ENCODE results near the gene CPVL.

CPVL gene

GRCh38 chr7:28984217-28984616 lies 162.1 kb downstream of the CPVL start:
- H3K9me3 Mint-ChIP-seq: no peaks in the 10 kb centered on the region
- H3K4me1 Mint-ChIP-seq: no peaks in the 10 kb centered on the region

GRCh38 chr7:28983396-28984190 lies 162.7 kb downstream of the CPVL start:
- ATAC-seq (no peak), DNase-seq (ENCODE audit: low spot score in 2 of 2) (peak in 1 of 2 donors; percentile 23)
- Mint-ChIP-seq H3K4me3 (no peak overlapping the region), H3K4me1 (no peaks in the 10 kb centered on the region), H3K36me3 (no peaks in the 10 kb centered on the region), H3K27ac (no peak overlapping the region), H3K9me3 (no peaks in the 10 kb centered on the region)

More at GRCh38 chr7:28984217-28984616, 162.1 kb downstream of the CPVL start:
- DNase-seq (ENCODE audit: low spot score in 2 of 2): peak in 1 of 2 donors; percentile 13
- no peak overlapping the region for H3K4me3 Mint-ChIP-seq
- H3K27ac Mint-ChIP-seq: no peak overlapping the region
- no peaks in the 10 kb centered on the region for H3K36me3 Mint-ChIP-seq
- ATAC-seq: no peak

- Mint-ChIP-seq H3K4me1 (no peaks in the 10 kb centered on the region), H3K36me3 (no peaks in the 10 kb centered on the region), H3K27ac (no peak overlapping the region), H3K4me3 (no peak overlapping the region), H3K9me3 (no peaks in the 10 kb centered on the region)
- DNase-seq (ENCODE audit: low spot score in 2 of 2) (no peak), ATAC-seq (no peak)
Observed at GRCh38 chr7:28981161-28981465, 165.2 kb downstream of the CPVL start.

- Mint-ChIP-seq H3K4me3 (no peak overlapping the region), H3K4me1 (no peaks in the 10 kb centered on the region), H3K9me3 (no peaks in the 10 kb centered on the region), H3K36me3 (no peaks in the 10 kb centered on the region), H3K27ac (no peak overlapping the region)
- DNase-seq (ENCODE audit: low spot score in 2 of 2) (no peak), ATAC-seq (no peak)
Observed at GRCh38 chr7:28980451-28981160, 165.7 kb downstream of the CPVL start.

- Mint-ChIP-seq H3K9me3 (no peaks in the 10 kb centered on the region), H3K27ac (no peak overlapping the region), H3K36me3 (no peaks in the 10 kb centered on the region), H3K4me3 (no peak overlapping the region), H3K4me1 (no peaks in the 10 kb centered on the region)
- DNase-seq (ENCODE audit: low spot score in 2 of 2) (peak in 1 of 2 donors; percentile 15), ATAC-seq (no peak)
Observed at GRCh38 chr7:28979776-28980175, 166.6 kb downstream of the CPVL start.

GRCh38 chr7:28977881-28978280 lies 168.5 kb downstream of the CPVL start:
- Mint-ChIP-seq H3K4me1 (no peaks in the 10 kb centered on the region), H3K9me3 (peaks cover 10% of the 10 kb centered on the region), H3K4me3 (no peak overlapping the region), H3K27ac (no peak overlapping the region), H3K36me3 (no peaks in the 10 kb centered on the region)
- DNase-seq (ENCODE audit: low spot score in 2 of 2) (no peak), ATAC-seq (peak; percentile 13)

GRCh38 chr7:28976022-28976421 lies 170.3 kb downstream of the CPVL start:
- H3K36me3 Mint-ChIP-seq: no peaks in the 10 kb centered on the region

GRCh38 chr7:28973591-28973990 lies 172.7 kb downstream of the CPVL start:
- Mint-ChIP-seq H3K4me3 (no peak overlapping the region), H3K9me3 (peaks cover 21% of the 10 kb centered on the region), H3K36me3 (no peaks in the 10 kb centered on the region), H3K27ac (no peak overlapping the region), H3K4me1 (no peaks in the 10 kb centered on the region)
- DNase-seq (ENCODE audit: low spot score in 2 of 2) (no peak), ATAC-seq (no peak)

More at GRCh38 chr7:28976022-28976421, 170.3 kb downstream of the CPVL start:
- no peak for DNase-seq (ENCODE audit: low spot score in 2 of 2)
- ATAC-seq: no peak
- Mint-ChIP-seq H3K4me3 (no peak overlapping the region), H3K4me1 (no peaks in the 10 kb centered on the region), H3K9me3 (peaks cover 18% of the 10 kb centered on the region), H3K27ac (no peak overlapping the region)

- H3K4me1 Mint-ChIP-seq: no peaks in the 10 kb centered on the region
- no peak overlapping the region for H3K4me3 Mint-ChIP-seq
- no peak for DNase-seq (ENCODE audit: low spot score in 2 of 2)
- H3K36me3 Mint-ChIP-seq: no peaks in the 10 kb centered on the region
- H3K27ac Mint-ChIP-seq: no peak overlapping the region
- H3K9me3 Mint-ChIP-seq: no peaks in the 10 kb centered on the region
- no peak for ATAC-seq
Observed at GRCh38 chr7:28964056-28964455, 182.3 kb downstream of the CPVL start.

GRCh38 chr7:28961972-28962371 lies 184.4 kb downstream of the CPVL start:
- no peak overlapping the region for H3K27ac Mint-ChIP-seq
- ATAC-seq (no peak), DNase-seq (ENCODE audit: low spot score in 2 of 2) (no peak)
- H3K9me3 Mint-ChIP-seq: no peaks in the 10 kb centered on the region
- H3K4me3 Mint-ChIP-seq: no peak overlapping the region
- H3K4me1 Mint-ChIP-seq: peaks cover 6% of the 10 kb centered on the region
- H3K36me3 Mint-ChIP-seq: no peaks in the 10 kb centered on the region

GRCh38 chr7:28960071-28960840 lies 186.1 kb downstream of the CPVL start:
- Mint-ChIP-seq H3K36me3 (no peaks in the 10 kb centered on the region), H3K4me1 (peaks cover 6% of the 10 kb centered on the region), H3K27ac (no peak overlapping the region), H3K4me3 (no peak overlapping the region), H3K9me3 (no peaks in the 10 kb centered on the region)
- DNase-seq (ENCODE audit: low spot score in 2 of 2) (no peak), ATAC-seq (no peak)

- peaks cover 6% of the 10 kb centered on the region for H3K4me1 Mint-ChIP-seq
- DNase-seq (ENCODE audit: low spot score in 2 of 2): no peak
- H3K36me3 Mint-ChIP-seq: no peaks in the 10 kb centered on the region
- H3K4me3 Mint-ChIP-seq: no peak overlapping the region
- no peak overlapping the region for H3K27ac Mint-ChIP-seq
- no peak for ATAC-seq
- H3K9me3 Mint-ChIP-seq: no peaks in the 10 kb centered on the region
Observed at GRCh38 chr7:28958980-28959347, 187.4 kb downstream of the CPVL start.

GRCh38 chr7:28958235-28958979 lies 187.9 kb downstream of the CPVL start, which contains the start of gene TRIL:
TRIL (minus strand) TSS chr7:28958330; CDS start chr7:28958046, 284 bp downstream.
- Mint-ChIP-seq H3K4me3 (peak within 1 kb of the TSS; percentile 45), H3K4me1 (peaks cover 6% of the 10 kb centered on the region), H3K9me3 (no peaks in the 10 kb centered on the region), H3K36me3 (no peaks in the 10 kb centered on the region), H3K27ac (no peak within 1 kb of the TSS)
- DNase-seq (ENCODE audit: low spot score in 2 of 2) (peak in 1 of 2 donors; percentile 48), ATAC-seq (no peak)

GRCh38 chr7:28957751-28958234 lies 188.5 kb downstream of the CPVL start:
- Mint-ChIP-seq H3K27ac (no peak overlapping the region), H3K9me3 (no peaks in the 10 kb centered on the region), H3K4me3 (peak overlapping the region; percentile 45), H3K36me3 (no peaks in the 10 kb centered on the region), H3K4me1 (peaks cover 6% of the 10 kb centered on the region)
- peak in 1 of 2 donors; percentile 50 for DNase-seq (ENCODE audit: low spot score in 2 of 2)
- no peak for ATAC-seq
